ENCODE results near the gene MEIOB. TPM values are rescaled to one million over a fixed set of nuclear protein-coding genes. Genes with fewer than 3 reads are reported as not detected.
"Not testable (repeated sequence)": the region's sequence is repeated elsewhere in the genome, so short reads cannot be mapped to it uniquely, and the experiment has no call there.

The MEIOB gene
- under 1 TPM in 2 of 4 donors, not detected in 2; 0.34 to 0.38 TPM for polyA plus RNA-seq
- long read RNA-seq, donor 1, result 0 reads
- long read RNA-seq, donor 2, result 0 reads
- long read RNA-seq, donor 3, partial matches to known transcripts, result 0 of 1 reads
- long read RNA-seq, donor 3, other reads (novel, unspliced or antisense), result 0 of 1 reads
- long read RNA-seq, donor 4, result 0 reads
- long read RNA-seq, donor 5, result 0 reads
- long read RNA-seq, donor 6, result 0 reads
- long read RNA-seq, donor 7, partial matches to known transcripts, result 298 of 1,399 reads
- long read RNA-seq, donor 7, other reads (novel, unspliced or antisense), result 1,100 of 1,399 reads
- long read RNA-seq, donor 8, result 0 reads
- long read RNA-seq, donor 9, result 0 reads
- long read RNA-seq, donor 10, result 0 reads

- no peak within 1 kb of the TSS for H3K27ac ChIP-seq (ENCODE audit: low read depth in 1 of 3, low read length in 2 of 3)
- H3K9me3 ChIP-seq (ENCODE audit: control insufficient read depth in 2 of 2, insufficient read depth in 1 of 2, low read depth in 1 of 2, low read length in 1 of 2), result no peaks in the 10 kb centered on the region
- no peaks in the 10 kb centered on the region for H3K4me1 ChIP-seq (ENCODE audit: control insufficient read depth in 3 of 3, insufficient read depth in 2 of 3, low read depth in 1 of 3, low read length in 2 of 3)
- H3K4me3 ChIP-seq (ENCODE audit: low read depth in 1 of 3, low read length in 3 of 3), result peak within 1 kb of the TSS in 2 of 3 donors; percentile 29 to 45
- FAIRE-seq, result no peak
- peak; percentile 46 to 57 for DNase-seq
- peaks cover 0 to 19% (median 4%) of the 10 kb centered on the region in 3 donors for H3K27me3 ChIP-seq (ENCODE audit: control insufficient read depth in 3 of 3, insufficient read depth in 3 of 3, low read length in 3 of 3)
- 7 to 11% (median 11%) methylated on average over 49 to 68 of the region's 68 CpGs for WGBS, 3 donors
- H3K36me3 ChIP-seq (ENCODE audit: control insufficient read depth in 3 of 3, insufficient read depth in 2 of 3, low read depth in 1 of 3, low read length in 3 of 3), result no peaks in the 10 kb centered on the region
These were observed at the start of gene MEIOB for GRCh38 chr16:1871974-1872635. TSS of gene MEIOB (minus strand) at chr16:1872164. CDS start at chr16:1868175, 3,989 bp downstream.

GRCh38 chr16:1920727-1921171, 48.8 kb upstream of the MEIOB start:
- Histone ChIP-seq H3K36me3 (ENCODE audit: control insufficient read depth in 3 of 3, insufficient read depth in 2 of 3, low read depth in 1 of 3, low read length in 3 of 3) (no peaks in the 10 kb centered on the region), H3K27me3 (ENCODE audit: control insufficient read depth in 3 of 3, insufficient read depth in 3 of 3, low read length in 3 of 3) (peaks cover 11 to 75% (median 37%) of the 10 kb centered on the region in 3 donors), H3K27ac (ENCODE audit: low read depth in 1 of 3, low read length in 2 of 3) (no peak overlapping the region), H3K4me1 (ENCODE audit: control insufficient read depth in 3 of 3, insufficient read depth in 2 of 3, low read depth in 1 of 3, low read length in 2 of 3) (peaks cover 0 to 14% (median 0%) of the 10 kb centered on the region in 3 donors), H3K9me3 (ENCODE audit: control insufficient read depth in 2 of 2, insufficient read depth in 1 of 2, low read depth in 1 of 2, low read length in 1 of 2) (peaks cover 0 to 3% of the 10 kb centered on the region in 2 donors), H3K4me3 (ENCODE audit: low read depth in 1 of 3, low read length in 3 of 3) (no peak overlapping the region)
- 12 to 14% (median 13%) methylated on average over 15 of the region's 15 CpGs for WGBS, 3 donors
- DNase-seq, result peak in 1 of 2 donors; percentile 52
- no peak for FAIRE-seq

GRCh38 chr16:1920122-1920521, 48.2 kb upstream of the MEIOB start:
- not testable (repeated sequence) for H3K36me3 ChIP-seq (ENCODE audit: control insufficient read depth in 3 of 3, insufficient read depth in 2 of 3, low read depth in 1 of 3, low read length in 3 of 3); DNase-seq; FAIRE-seq; H3K4me3 ChIP-seq (ENCODE audit: low read depth in 1 of 3, low read length in 3 of 3); H3K9me3 ChIP-seq (ENCODE audit: control insufficient read depth in 2 of 2, insufficient read depth in 1 of 2, low read depth in 1 of 2, low read length in 1 of 2); H3K27ac ChIP-seq (ENCODE audit: low read depth in 1 of 3, low read length in 2 of 3)
- WGBS, 3 donors, result 65 to 70% (median 67%) methylated on average over 20 to 21 of the region's 21 CpGs
- H3K4me1 ChIP-seq (ENCODE audit: control insufficient read depth in 3 of 3, insufficient read depth in 2 of 3, low read depth in 1 of 3, low read length in 2 of 3), result peaks cover 0 to 14% (median 0%) of the 10 kb centered on the region in 3 donors
- H3K27me3 ChIP-seq (ENCODE audit: control insufficient read depth in 3 of 3, insufficient read depth in 3 of 3, low read length in 3 of 3), result peaks cover 11 to 79% (median 37%) of the 10 kb centered on the region in 3 donors

GRCh38 chr16:1919327-1919998, 47.5 kb upstream of the MEIOB start:
- Histone ChIP-seq H3K4me3 (ENCODE audit: low read depth in 1 of 3, low read length in 3 of 3) (no peak overlapping the region), H3K4me1 (ENCODE audit: control insufficient read depth in 3 of 3, insufficient read depth in 2 of 3, low read depth in 1 of 3, low read length in 2 of 3) (peaks cover 0 to 15% (median 0%) of the 10 kb centered on the region in 3 donors), H3K27ac (ENCODE audit: low read depth in 1 of 3, low read length in 2 of 3) (no peak overlapping the region), H3K27me3 (ENCODE audit: control insufficient read depth in 3 of 3, insufficient read depth in 3 of 3, low read length in 3 of 3) (peaks cover 11 to 85% (median 37%) of the 10 kb centered on the region in 3 donors), H3K36me3 (ENCODE audit: control insufficient read depth in 3 of 3, insufficient read depth in 2 of 3, low read depth in 1 of 3, low read length in 3 of 3) (no peaks in the 10 kb centered on the region), H3K9me3 (ENCODE audit: control insufficient read depth in 2 of 2, insufficient read depth in 1 of 2, low read depth in 1 of 2, low read length in 1 of 2) (peaks cover 0 to 3% of the 10 kb centered on the region in 2 donors)
- FAIRE-seq (no peak), DNase-seq (no peak)
- 20 to 34% (median 26%) methylated on average over 22 to 30 of the region's 30 CpGs for WGBS, 3 donors

- peaks cover 11 to 85% (median 35%) of the 10 kb centered on the region in 3 donors for H3K27me3 ChIP-seq (ENCODE audit: control insufficient read depth in 3 of 3, insufficient read depth in 3 of 3, low read length in 3 of 3)
- no peak within 1 kb of the TSS for H3K4me3 ChIP-seq (ENCODE audit: low read depth in 1 of 3, low read length in 3 of 3)
These were observed 46.7 kb upstream of the MEIOB start, which contains the start of gene HS3ST6 for GRCh38 chr16:1918351-1919326. TSS of gene HS3ST6 (minus strand) at chr16:1918415. CDS start at chr16:1918323, 92 bp downstream.

GRCh38 chr16:1917665-1918350, 45.8 kb upstream of the MEIOB start:
- FAIRE-seq, result no peak
- Histone ChIP-seq H3K9me3 (ENCODE audit: control insufficient read depth in 2 of 2, insufficient read depth in 1 of 2, low read depth in 1 of 2, low read length in 1 of 2) (peaks cover 0 to 3% of the 10 kb centered on the region in 2 donors), H3K27ac (ENCODE audit: low read depth in 1 of 3, low read length in 2 of 3) (no peak overlapping the region), H3K36me3 (ENCODE audit: control insufficient read depth in 3 of 3, insufficient read depth in 2 of 3, low read depth in 1 of 3, low read length in 3 of 3) (no peaks in the 10 kb centered on the region), H3K4me1 (ENCODE audit: control insufficient read depth in 3 of 3, insufficient read depth in 2 of 3, low read depth in 1 of 3, low read length in 2 of 3) (peaks cover 1 to 18% (median 3%) of the 10 kb centered on the region in 3 donors), H3K27me3 (ENCODE audit: control insufficient read depth in 3 of 3, insufficient read depth in 3 of 3, low read length in 3 of 3) (peaks cover 11 to 77% (median 31%) of the 10 kb centered on the region in 3 donors), H3K4me3 (ENCODE audit: low read depth in 1 of 3, low read length in 3 of 3) (no peak overlapping the region)
- peak in 1 of 2 donors; percentile 31 for DNase-seq
- WGBS, 3 donors, result 1 to 5% (median 3%) methylated on average over 25 to 81 of the region's 81 CpGs

More at GRCh38 chr16:1918351-1919326, 46.7 kb upstream of the MEIOB start, which contains the start of gene HS3ST6:
- Histone ChIP-seq H3K4me1 (ENCODE audit: control insufficient read depth in 3 of 3, insufficient read depth in 2 of 3, low read depth in 1 of 3, low read length in 2 of 3) (peaks cover 0 to 19% (median 2%) of the 10 kb centered on the region in 3 donors), H3K36me3 (ENCODE audit: control insufficient read depth in 3 of 3, insufficient read depth in 2 of 3, low read depth in 1 of 3, low read length in 3 of 3) (no peaks in the 10 kb centered on the region), H3K9me3 (ENCODE audit: control insufficient read depth in 2 of 2, insufficient read depth in 1 of 2, low read depth in 1 of 2, low read length in 1 of 2) (peaks cover 0 to 3% of the 10 kb centered on the region in 2 donors), H3K27ac (ENCODE audit: low read depth in 1 of 3, low read length in 2 of 3) (no peak within 1 kb of the TSS)
- DNase-seq (no peak), FAIRE-seq (no peak)
- WGBS, 3 donors, result 4 to 9% (median 5%) methylated on average over 35 to 71 of the region's 71 CpGs

- WGBS, 3 donors, result 5 to 12% (median 6%) methylated on average over 21 to 22 of the region's 22 CpGs
- H3K36me3 ChIP-seq (ENCODE audit: control insufficient read depth in 3 of 3, insufficient read depth in 2 of 3, low read depth in 1 of 3, low read length in 3 of 3), result no peaks in the 10 kb centered on the region
- peaks cover 1 to 21% (median 3%) of the 10 kb centered on the region in 3 donors for H3K4me1 ChIP-seq (ENCODE audit: control insufficient read depth in 3 of 3, insufficient read depth in 2 of 3, low read depth in 1 of 3, low read length in 2 of 3)
- DNase-seq (no peak), FAIRE-seq (no peak)
- no peak overlapping the region for H3K27ac ChIP-seq (ENCODE audit: low read depth in 1 of 3, low read length in 2 of 3)
- H3K9me3 ChIP-seq (ENCODE audit: control insufficient read depth in 2 of 2, insufficient read depth in 1 of 2, low read depth in 1 of 2, low read length in 1 of 2), result peaks cover 0 to 3% of the 10 kb centered on the region in 2 donors
- no peak overlapping the region for H3K4me3 ChIP-seq (ENCODE audit: low read depth in 1 of 3, low read length in 3 of 3)
- H3K27me3 ChIP-seq (ENCODE audit: control insufficient read depth in 3 of 3, insufficient read depth in 3 of 3, low read length in 3 of 3), result peaks cover 11 to 71% (median 29%) of the 10 kb centered on the region in 3 donors
These were observed 45.2 kb upstream of the MEIOB start for GRCh38 chr16:1917056-1917664.

All from small intestine (tissue), 16 donors.